Heart left ventricle (tissue), 13 donors: ENCODE results near the gene TPTE2.
"Not testable (repeated sequence)": the region's sequence is repeated elsewhere in the genome, so short reads cannot be mapped to it uniquely, and the experiment has no call there.

Experiments
- POLR2A ChIP-seq, 2 donors: fragments of 450-650 bp; IDR thresholded peaks; one replicate each; pipeline ENCODE4 v1.6.1; 2017; ENCODE audit warnings: antibody characterized with exemption in 2 of 2, mild to moderate bottlenecking in 2 of 2, moderate library complexity in 2 of 2
- TF ChIP-seq, protein P1 (sequence below), 12 donors: fragments of 200-600 bp; sonication (generic) in 4 of 12; IDR thresholded peaks; one replicate each; pipeline versions ENCODE4 v1.5.0 to v1.8.0; 2018 to 2022; ENCODE audit warnings: antibody characterized with exemption in 12 of 12, mild to moderate bottlenecking in 5 of 12
- donor health status: ischemic (EF 13 %, LVEDD 7.1; RV severe dilation, severe dysfunction).
- donor health status: DM: no; HTN: yes; CAD: no.
- donor health status: DM: no; HTN: no; CAD: no.
- donor health status: ischemic (EF 25% LVEDD 6.9; RV normal size, moderate dysfunction).
- donor health status: ischemic (EF 25% LVEDD 5.7; RV mildly dilated, moderate dysfunction).
- donor health status: ischemic (EF 35%, LVEDD 5.7; RV mildly dilated, moderate dysfunction).
- donor health status: nonischemic (EF 11% LVEDD 7.7; RV severe dilation, severe dysfunction).
- donor health status: DM: yes; HTN: yes; CAD: no.
- donor health status: PGD.
- donor health status: ischemic (EF 29% LVEDD 5.4; RV normal size, mild dysfunction).
- donor health status: nonischemic (EF 23%, LVEDD 6.1; RV moderate dilation, normal function).

- TF ChIP-seq POLR2A (IDR thresholded peaks at IDR 0.05): not testable (repeated sequence)
- TF ChIP-seq, protein P1, sequence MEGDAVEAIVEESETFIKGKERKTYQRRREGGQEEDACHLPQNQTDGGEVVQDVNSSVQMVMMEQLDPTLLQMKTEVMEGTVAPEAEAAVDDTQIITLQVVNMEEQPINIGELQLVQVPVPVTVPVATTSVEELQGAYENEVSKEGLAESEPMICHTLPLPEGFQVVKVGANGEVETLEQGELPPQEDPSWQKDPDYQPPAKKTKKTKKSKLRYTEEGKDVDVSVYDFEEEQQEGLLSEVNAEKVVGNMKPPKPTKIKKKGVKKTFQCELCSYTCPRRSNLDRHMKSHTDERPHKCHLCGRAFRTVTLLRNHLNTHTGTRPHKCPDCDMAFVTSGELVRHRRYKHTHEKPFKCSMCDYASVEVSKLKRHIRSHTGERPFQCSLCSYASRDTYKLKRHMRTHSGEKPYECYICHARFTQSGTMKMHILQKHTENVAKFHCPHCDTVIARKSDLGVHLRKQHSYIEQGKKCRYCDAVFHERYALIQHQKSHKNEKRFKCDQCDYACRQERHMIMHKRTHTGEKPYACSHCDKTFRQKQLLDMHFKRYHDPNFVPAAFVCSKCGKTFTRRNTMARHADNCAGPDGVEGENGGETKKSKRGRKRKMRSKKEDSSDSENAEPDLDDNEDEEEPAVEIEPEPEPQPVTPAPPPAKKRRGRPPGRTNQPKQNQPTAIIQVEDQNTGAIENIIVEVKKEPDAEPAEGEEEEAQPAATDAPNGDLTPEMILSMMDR (IDR thresholded peaks at IDR 0.05): not testable (repeated sequence)
These were observed 1.6 kb downstream of the TPTE2 start for GRCh38 chr13:19559739-19560138.
